Loucy (cell line): ENCODE results near the gene EARS2.

Experiments
- H2AFZ ChIP-seq: fragments of 200-600 bp; sonication (generic); 2 replicates; pipeline ENCODE4 v1.6.0; 2016; ENCODE audit warnings: antibody characterized with exemption, mild to moderate bottlenecking, low read length, moderate library complexity
- H3F3A ChIP-seq: fragments of 200-600 bp; 2 replicates; pipeline ENCODE4 v1.6.0; 2016; ENCODE audit warnings: antibody characterized with exemption, low read depth, mild to moderate bottlenecking
- H3K27me3 ChIP-seq: fragments of 200-600 bp; sonication (generic); 2 replicates; pipeline ENCODE4 v1.6.1; 2014; ENCODE audit warnings: low read length, mild to moderate bottlenecking; ENCODE audit not compliant: insufficient read depth, poor library complexity, severe bottlenecking
- H3K36me3 ChIP-seq: fragments of 200-600 bp; sonication (generic); 2 replicates; pipeline ENCODE4 v1.6.1; 2016; ENCODE audit warnings: low read length; ENCODE audit not compliant: insufficient read depth
- H3K4me1 ChIP-seq: fragments of 200-600 bp; sonication (generic); 2 replicates; pipeline ENCODE4 v1.5.1; 2014; ENCODE audit warnings: low read length, mild to moderate bottlenecking; ENCODE audit not compliant: insufficient read depth, poor library complexity, severe bottlenecking
- H3K4me2 ChIP-seq: fragments of 200-600 bp; sonication (generic); 2 replicates; pipeline ENCODE4 v1.6.0; 2014; ENCODE audit warnings: antibody characterized with exemption, low read length, low read depth, mild to moderate bottlenecking; ENCODE audit not compliant: poor library complexity, severe bottlenecking
- H3K4me3 ChIP-seq: fragments of 200-600 bp; sonication (generic); 2 replicates; pipeline ENCODE4 v1.5.1; 2014; ENCODE audit warnings: low read length, mild to moderate bottlenecking, mixed read lengths; ENCODE audit not compliant: poor library complexity, severe bottlenecking
- H3K79me2 ChIP-seq: fragments of 200-600 bp; sonication (generic); 2 replicates; pipeline ENCODE4 v1.6.1; 2014; ENCODE audit warnings: low read length; ENCODE audit not compliant: insufficient read depth
- H3K9ac ChIP-seq: fragments of 200-600 bp; sonication (generic); 2 replicates; pipeline ENCODE4 v1.6.0; 2014; ENCODE audit warnings: mild to moderate bottlenecking, low read depth, low read length, moderate library complexity; ENCODE audit not compliant: poor library complexity, severe bottlenecking
- H3K9me2 ChIP-seq: fragments of 200-600 bp; sonication (generic); replicated peaks from 2 replicates; pipeline ENCODE4 v1.6.1; 2016; ENCODE audit warnings: low read depth, low read length, mixed read lengths
- H3K9me3 ChIP-seq: fragments of 200-600 bp; sonication (generic); 2 replicates; pipeline ENCODE4 v1.6.1; 2014; ENCODE audit warnings: mild to moderate bottlenecking, antibody characterized with exemption, low read length, low read depth; ENCODE audit not compliant: insufficient read depth
- H4K20me1 ChIP-seq: fragments of 200-600 bp; sonication (generic); 2 replicates; pipeline ENCODE4 v1.6.0; 2014; ENCODE audit warnings: antibody characterized with exemption, low read length, mild to moderate bottlenecking; ENCODE audit not compliant: insufficient read depth, poor library complexity, severe bottlenecking
- EZH2phosphoT487 ChIP-seq: fragments of 200-600 bp; IDR thresholded peaks from 2 replicates; pipeline ENCODE4 v1.6.1; 2018; ENCODE audit warnings: antibody characterized with exemption, mild to moderate bottlenecking, moderate library complexity, borderline replicate concordance
- TF ChIP-seq, protein P1 (sequence below): fragments of 200-600 bp; sonication (generic); conservative IDR thresholded peaks from 2 replicates; pipeline ENCODE4 v1.5.1; 2014; ENCODE audit warnings: mild to moderate bottlenecking, antibody characterized with exemption, low read length

Gene EARS2

DNA sequence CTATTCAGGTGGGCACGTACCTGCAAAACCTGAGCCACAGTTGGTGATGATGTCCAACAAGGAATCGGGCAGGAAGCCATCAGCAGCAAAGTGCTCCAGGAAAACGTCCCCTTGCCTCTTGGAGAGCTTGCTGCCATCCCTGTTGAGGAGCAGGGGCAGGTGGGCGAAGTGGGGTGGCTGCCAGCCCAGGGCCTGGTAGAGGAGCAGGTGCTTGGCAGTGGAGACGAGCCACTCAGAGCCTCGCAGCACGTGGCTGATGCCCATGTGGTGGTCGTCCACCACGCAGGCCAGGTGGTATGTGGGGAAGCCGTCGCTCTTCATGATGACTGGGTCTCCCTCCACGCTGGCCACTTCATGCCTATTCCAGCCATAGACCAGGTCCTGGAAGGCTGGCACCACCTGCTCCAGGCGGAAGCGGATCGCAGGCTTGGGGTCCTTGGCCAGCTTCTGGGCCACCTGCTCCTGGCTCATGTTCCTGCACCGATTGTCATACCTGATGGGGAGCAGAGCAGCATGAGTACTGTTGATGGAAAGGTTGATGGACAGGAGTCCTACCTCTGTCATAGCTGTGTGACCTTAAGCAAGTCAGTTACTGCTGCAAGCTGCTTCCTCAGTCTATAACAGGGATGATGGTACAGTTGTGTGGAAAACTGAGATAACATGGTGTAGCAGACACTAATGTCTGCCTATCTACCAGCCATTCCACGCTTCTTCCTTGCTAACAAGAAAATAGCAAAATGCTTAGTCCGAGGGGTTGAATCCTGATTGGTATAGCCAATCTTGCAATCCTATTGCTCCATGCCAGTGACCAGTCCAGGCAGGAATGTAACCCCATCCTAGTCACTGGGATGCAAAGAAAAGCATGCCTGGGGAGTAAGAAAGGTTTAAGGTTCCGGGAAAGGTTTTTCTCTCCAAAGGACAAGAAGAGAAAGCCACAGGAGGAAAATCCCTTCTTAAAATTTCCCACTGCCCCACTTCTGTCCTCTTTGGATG lies 22.0 kb downstream of the EARS2 start:
- no peaks in the 10 kb centered on the region for H3K4me1 ChIP-seq
- H3K9me3 ChIP-seq = no peaks in the 10 kb centered on the region
- H3K4me3 ChIP-seq = no peak overlapping the region
- no peaks in the 10 kb centered on the region for H4K20me1 ChIP-seq
- H3K9ac ChIP-seq = no peak overlapping the region
- no peaks in the 10 kb centered on the region for H3K27me3 ChIP-seq
- H3F3A ChIP-seq = no peaks in the 10 kb centered on the region
- TF ChIP-seq EZH2phosphoT487 = no peak
- TF ChIP-seq, protein P1, sequence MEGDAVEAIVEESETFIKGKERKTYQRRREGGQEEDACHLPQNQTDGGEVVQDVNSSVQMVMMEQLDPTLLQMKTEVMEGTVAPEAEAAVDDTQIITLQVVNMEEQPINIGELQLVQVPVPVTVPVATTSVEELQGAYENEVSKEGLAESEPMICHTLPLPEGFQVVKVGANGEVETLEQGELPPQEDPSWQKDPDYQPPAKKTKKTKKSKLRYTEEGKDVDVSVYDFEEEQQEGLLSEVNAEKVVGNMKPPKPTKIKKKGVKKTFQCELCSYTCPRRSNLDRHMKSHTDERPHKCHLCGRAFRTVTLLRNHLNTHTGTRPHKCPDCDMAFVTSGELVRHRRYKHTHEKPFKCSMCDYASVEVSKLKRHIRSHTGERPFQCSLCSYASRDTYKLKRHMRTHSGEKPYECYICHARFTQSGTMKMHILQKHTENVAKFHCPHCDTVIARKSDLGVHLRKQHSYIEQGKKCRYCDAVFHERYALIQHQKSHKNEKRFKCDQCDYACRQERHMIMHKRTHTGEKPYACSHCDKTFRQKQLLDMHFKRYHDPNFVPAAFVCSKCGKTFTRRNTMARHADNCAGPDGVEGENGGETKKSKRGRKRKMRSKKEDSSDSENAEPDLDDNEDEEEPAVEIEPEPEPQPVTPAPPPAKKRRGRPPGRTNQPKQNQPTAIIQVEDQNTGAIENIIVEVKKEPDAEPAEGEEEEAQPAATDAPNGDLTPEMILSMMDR = no peak
- no peak overlapping the region for H2AFZ ChIP-seq
- H3K9me2 ChIP-seq = no peaks in the 10 kb centered on the region
- H3K36me3 ChIP-seq = peaks cover 35% of the 10 kb centered on the region; the same call in 1 of the 2 replicates
- H3K79me2 ChIP-seq = no peaks in the 10 kb centered on the region
- H3K4me2 ChIP-seq = no peak overlapping the region

DNA sequence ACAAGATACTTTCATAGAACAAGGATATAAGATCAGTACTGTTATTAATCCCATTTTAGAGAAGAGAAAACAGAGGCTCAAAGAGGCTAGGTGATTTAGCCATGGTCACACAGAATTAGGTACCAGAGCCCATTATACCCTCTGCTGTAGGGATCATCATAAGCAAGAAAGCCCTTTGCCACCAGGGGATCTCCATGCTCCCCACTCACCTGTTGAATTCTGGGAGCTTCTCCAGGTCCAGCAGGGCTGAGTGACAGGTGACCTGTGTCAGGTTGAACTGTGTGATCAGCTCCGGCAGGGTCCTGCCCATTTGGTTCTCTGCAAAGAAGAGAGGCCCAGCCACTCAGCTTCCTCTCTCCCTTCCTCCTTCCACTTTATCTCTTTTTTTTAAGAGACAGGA lies 24.7 kb downstream of the EARS2 start:
- peaks cover 42% of the 10 kb centered on the region; the same call in 1 of the 2 replicates for H3K36me3 ChIP-seq
- no peak overlapping the region for H2AFZ ChIP-seq
- H3K4me3 ChIP-seq = no peak overlapping the region
- H3K27me3 ChIP-seq = no peaks in the 10 kb centered on the region
- no peaks in the 10 kb centered on the region for H3K4me1 ChIP-seq
- TF ChIP-seq EZH2phosphoT487 = no peak
- TF ChIP-seq, protein P1 = no peak
- H4K20me1 ChIP-seq = no peaks in the 10 kb centered on the region
- H3K79me2 ChIP-seq = no peaks in the 10 kb centered on the region
- H3K9me2 ChIP-seq = no peaks in the 10 kb centered on the region
- H3K9ac ChIP-seq = no peak overlapping the region
- H3K9me3 ChIP-seq = no peaks in the 10 kb centered on the region
- H3K4me2 ChIP-seq = no peak overlapping the region
- no peaks in the 10 kb centered on the region for H3F3A ChIP-seq

DNA sequence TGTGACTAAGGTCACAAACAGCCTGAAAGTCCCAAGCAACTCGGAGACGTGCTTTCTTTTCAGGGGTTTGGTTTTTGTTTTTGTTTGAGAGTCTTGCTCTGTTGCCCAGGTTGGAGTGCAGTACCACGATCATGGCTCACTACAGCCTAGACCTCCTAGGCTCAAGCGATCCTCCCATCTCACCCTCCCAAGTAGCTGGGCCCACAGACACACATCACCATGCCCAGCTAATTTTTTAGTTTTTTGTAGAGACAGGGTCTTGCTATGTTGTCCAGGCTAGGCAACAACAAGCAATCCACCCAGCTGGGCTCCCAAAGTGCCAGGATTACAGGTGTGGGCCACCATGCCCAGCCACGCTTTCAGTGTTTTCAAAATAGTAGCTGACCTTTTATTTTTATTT lies 27.1 kb downstream of the EARS2 start:
- Histone ChIP-seq H3K9me3 (no peaks in the 10 kb centered on the region), H3K9me2 (no peaks in the 10 kb centered on the region), H3K79me2 (no peaks in the 10 kb centered on the region), H4K20me1 (no peaks in the 10 kb centered on the region), H3K27me3 (no peaks in the 10 kb centered on the region), H3K4me1 (no peaks in the 10 kb centered on the region), H3K4me2 (no peak overlapping the region), H3K36me3 (peaks cover 43% of the 10 kb centered on the region; the same call in 1 of the 2 replicates), H3K4me3 (no peak overlapping the region), H2AFZ (no peak overlapping the region), H3F3A (no peaks in the 10 kb centered on the region), H3K9ac (no peak overlapping the region)
- TF ChIP-seq, protein P1 = no peak
- no peak for TF ChIP-seq EZH2phosphoT487
